ENCODE results near the gene FDXR. TPM values are rescaled to one million over a fixed set of nuclear protein-coding genes. Genes with fewer than 3 reads are reported as not detected.
"Not testable (repeated sequence)": the region's sequence is repeated elsewhere in the genome, so short reads cannot be mapped to it uniquely, and the experiment has no call there.

The FDXR gene
- 3.4 and 6.1 TPM in 2 replicates for total RNA-seq (2014; rRNA removed; shearing (Covaris generic))

GRCh38 chr17:74872313-74873036 is at the start of gene FDXR:
Gene FDXR, minus strand, starts transcription at chr17:74872994. Its CDS starts 50 bp downstream, at chr17:74872944.
- DNase-seq (ENCODE audit: low read depth), result no peak

DNA sequence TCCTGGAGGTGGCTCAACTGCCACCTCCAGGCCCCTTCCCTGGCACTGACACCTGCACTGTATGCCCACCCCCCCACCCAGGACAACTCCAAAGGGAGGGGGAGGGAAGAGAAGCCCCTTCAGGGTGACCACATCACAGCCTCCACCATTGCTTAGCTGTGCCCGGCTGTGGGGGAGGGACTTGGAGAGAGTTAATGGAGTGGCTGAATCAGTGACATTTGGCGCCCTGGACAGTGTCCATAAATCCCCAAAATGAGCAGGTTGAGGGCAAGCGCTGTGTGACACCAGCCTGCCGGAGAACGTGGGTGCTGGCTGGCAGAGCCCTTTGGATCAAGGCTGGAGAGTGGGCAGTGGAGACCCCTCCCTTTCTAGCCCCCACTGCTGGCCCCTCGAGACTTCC is 49.4 kb upstream of the FDXR start:
- no peak for DNase-seq (ENCODE audit: low read depth)

- no peak for DNase-seq (ENCODE audit: low read depth)
These were observed 49.0 kb upstream of the FDXR start for GRCh38 chr17:74921769-74922168.

GRCh38 chr17:74921026-74921681 is 48.4 kb upstream of the FDXR start:
- DNase-seq (ENCODE audit: low read depth), result no peak

DNA sequence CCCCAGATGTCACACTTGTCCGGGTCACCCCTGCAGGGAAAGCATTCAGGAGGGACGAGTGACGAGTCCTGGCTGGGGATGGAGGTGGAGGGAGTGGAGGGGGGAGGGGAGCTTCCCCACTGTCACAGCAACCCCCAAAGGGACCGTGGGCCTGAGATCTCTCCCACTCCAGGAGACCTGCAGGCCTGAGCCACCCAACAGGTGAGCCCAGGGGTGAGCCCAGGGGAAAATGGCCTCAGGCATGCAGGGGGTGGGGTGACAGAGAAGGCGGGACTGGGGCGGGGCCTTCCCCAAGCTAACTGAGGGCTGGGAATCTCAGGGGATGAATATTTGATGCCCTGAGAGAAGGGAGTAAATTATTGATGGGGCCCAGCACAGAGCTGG is 47.8 kb upstream of the FDXR start:
- no peak for DNase-seq (ENCODE audit: low read depth)

DNA sequence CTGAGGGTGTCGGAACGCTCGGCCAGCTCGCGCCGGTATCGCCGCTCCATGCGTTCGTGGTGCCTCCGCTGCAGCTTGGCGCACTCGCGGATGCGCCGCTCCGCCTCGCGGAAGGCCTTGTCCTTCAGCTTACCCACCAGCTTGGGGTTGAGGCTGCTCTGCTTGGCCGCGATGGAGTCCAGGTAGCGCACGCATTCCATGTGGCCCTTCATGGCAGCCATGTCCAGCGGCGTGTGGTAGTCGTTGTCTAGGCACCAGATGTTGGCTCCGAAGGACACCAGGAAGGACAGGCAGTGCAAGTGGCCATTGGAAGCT is 47.5 kb upstream of the FDXR start:
- DNase-seq (ENCODE audit: low read depth), result no peak

DNA sequence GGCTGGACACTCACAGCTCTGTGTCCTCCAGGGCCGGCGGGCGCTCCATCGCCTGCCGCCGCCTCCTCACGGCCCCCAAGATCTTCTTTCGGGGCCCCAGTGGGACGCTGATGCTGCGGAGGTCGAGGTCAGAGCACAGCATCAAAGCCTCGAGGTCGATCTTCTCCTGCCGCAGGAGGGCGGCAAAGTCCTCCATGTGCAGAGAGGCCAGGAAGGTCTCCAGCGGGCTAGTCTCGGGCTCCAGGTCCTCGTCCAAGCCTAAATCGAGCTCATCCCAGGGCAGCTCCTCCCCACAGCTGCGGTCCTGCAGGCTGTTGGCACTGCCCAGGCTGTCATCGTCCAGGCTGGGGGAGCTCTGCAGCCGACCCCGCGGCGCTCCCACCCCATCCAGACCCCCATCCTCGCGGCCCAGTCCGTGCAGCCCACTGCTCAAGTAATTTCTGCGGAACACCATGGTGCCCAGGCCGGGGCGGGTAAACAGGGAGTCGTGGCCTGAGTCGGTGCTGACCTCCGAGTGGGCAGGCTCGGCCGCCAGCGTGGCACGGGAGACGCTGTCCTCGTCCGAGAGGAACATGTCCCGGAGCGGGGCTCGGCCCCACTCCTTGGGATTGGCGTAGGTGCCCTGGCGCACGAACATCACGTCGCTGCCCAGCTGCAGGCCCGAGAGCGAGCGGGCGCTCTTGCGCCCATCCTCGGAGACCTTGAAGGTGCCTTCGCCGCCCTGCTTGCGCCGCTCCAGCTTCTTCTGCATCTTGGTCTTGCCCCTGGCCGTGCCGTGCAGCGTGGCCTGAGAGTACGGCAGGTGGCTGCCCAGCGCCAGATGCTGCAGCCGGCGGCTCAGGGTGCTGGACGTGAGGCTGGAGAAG is 46.9 kb upstream of the FDXR start:
- peak; percentile 10 for DNase-seq (ENCODE audit: low read depth)

DNA sequence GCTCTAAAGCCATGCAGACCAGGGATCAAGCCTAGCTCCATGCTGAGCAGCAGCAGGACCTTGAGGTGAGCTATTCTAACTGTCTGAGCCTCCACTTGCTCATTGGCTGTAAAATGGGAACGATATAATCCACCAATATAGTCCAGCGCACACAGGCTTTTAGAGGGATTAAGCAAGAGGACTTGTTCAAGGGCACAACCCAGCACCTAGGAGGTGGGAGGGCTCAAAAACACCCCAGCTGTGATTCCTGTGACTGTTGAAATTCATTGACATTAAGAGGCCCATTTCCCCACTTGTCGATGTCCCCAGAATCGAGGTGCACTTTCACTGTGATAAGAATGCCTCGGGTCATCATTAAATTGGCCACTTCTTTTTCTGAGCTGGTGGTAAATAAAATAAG is 46.1 kb upstream of the FDXR start:
- DNase-seq (ENCODE audit: low read depth), result no peak

- no peak for DNase-seq (ENCODE audit: low read depth)
These were observed 44.6 kb upstream of the FDXR start for GRCh38 chr17:74917430-74917829.

GRCh38 chr17:74916851-74917199 is 44.0 kb upstream of the FDXR start:
- DNase-seq (ENCODE audit: low read depth), result no peak

- DNase-seq (ENCODE audit: low read depth), result no peak
These were observed 43.5 kb upstream of the FDXR start for GRCh38 chr17:74916136-74916850.

DNA sequence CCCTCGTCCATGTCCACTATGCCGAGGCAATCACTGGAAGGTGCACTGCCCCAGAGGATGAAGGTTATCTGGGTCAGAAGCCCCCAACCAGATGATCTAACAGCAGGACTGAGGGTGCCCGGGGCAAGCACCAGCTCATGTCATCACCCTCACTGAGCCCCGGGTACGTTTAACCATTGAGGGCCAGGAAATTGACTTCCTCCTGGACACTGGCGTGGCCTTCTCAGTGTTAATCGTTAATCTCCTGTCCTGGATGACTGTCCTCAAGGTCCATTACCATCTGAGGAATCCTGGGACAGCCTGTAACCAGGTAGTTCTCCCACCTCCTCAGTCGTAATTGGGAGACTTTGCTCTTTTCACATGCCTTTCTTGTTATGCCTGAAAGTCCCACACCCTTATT is 38.6 kb upstream of the FDXR start:
- not testable (repeated sequence) for DNase-seq (ENCODE audit: low read depth)

- DNase-seq (ENCODE audit: low read depth), result not testable (repeated sequence)
These were observed 36.3 kb upstream of the FDXR start for GRCh38 chr17:74909097-74909496.

GRCh38 chr17:74907012-74907411 is 34.2 kb upstream of the FDXR start:
- DNase-seq (ENCODE audit: low read depth), result no peak

DNA sequence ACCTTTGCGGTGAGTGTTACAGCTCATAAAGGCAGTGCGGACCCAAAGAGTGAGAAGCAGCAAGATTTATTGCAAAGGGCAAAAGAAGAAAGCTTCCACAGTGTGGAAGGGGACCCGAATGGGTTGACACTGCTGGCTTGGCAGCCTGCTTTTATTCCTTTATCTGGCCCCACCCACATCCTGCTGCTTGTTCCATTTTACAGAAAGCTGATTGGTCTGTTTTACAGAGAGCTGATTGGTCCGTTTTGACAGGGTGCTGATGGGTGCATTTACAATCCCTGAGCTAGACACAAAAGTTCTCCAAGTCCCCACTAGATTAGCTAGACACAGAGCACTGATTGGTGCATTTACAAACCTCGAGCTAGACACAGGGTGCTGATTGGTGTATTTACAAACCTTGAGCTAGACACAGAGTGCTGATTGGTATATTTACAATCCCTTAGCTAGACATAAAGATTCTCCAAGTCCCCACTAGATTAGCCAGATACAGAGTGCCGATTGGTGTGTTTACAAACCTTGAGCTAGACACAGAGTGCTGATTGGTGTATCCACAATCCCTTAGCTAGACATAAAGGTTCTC is 33.5 kb upstream of the FDXR start:
- DNase-seq (ENCODE audit: low read depth), result not testable (repeated sequence)

GRCh38 chr17:74904687-74905409 is 32.1 kb upstream of the FDXR start:
- DNase-seq (ENCODE audit: low read depth), result no peak

DNA sequence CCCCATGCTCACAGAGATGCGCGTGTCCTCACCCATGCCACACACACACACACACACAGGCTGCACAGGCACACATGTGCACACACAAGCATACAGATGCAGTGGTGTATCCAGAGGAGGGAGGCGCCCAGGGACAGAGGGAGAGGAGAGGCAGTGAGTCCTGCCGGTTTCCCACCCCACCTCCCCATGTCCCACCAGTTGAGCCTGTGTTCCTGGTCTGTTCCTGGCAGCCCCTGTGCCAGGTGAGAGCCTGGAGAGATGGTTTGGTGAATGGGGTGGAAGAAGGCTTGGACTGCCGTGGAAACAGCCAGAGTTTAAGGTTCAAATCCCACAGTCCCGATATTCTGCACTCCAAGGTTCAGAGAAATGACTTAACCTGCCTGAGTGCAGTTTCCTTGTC is 30.9 kb upstream of the FDXR start:
- no peak for DNase-seq (ENCODE audit: low read depth)

GRCh38 chr17:74903034-74903433 is 30.2 kb upstream of the FDXR start:
- no peak for DNase-seq (ENCODE audit: low read depth)

GRCh38 chr17:74901353-74902135 is 28.8 kb upstream of the FDXR start:
- no peak for DNase-seq (ENCODE audit: low read depth)

DNA sequence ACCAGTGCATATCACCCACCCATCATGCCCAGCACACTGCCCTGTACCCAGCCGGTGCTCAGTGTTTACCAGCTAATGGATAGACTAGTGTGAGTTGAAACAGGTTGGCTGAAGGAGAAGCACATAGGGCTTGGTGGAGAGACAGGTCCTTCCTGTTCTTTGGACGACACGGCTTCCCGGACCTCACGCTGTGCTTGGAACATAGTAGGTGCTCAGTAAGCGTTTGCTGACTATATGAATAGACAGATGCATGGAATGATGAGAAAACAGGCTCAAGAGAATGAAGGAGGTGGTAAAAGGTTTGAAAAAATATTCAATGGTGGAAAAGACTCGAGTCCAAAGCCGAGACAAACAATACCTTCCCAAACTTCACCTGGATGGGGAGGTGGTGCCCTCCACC is 27.4 kb upstream of the FDXR start:
- no peak for DNase-seq (ENCODE audit: low read depth)
